Middle frontal gyrus (tissue), 1 donor: Measurements from ENCODE around the gene JAM2.
"Not testable (repeated sequence)": the region's sequence is repeated elsewhere in the genome, so short reads cannot be mapped to it uniquely, and the experiment has no call there.

ENCODE experiments used
- DNase-seq: peaks from one replicate; pipeline ENCODE4 v3.0.0-alpha.2; 2015; ENCODE audit warnings: low spot score; ENCODE audit errors: extremely low spot score

JAM2 gene, protein sequence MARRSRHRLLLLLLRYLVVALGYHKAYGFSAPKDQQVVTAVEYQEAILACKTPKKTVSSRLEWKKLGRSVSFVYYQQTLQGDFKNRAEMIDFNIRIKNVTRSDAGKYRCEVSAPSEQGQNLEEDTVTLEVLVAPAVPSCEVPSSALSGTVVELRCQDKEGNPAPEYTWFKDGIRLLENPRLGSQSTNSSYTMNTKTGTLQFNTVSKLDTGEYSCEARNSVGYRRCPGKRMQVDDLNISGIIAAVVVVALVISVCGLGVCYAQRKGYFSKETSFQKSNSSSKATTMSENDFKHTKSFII

DNA sequence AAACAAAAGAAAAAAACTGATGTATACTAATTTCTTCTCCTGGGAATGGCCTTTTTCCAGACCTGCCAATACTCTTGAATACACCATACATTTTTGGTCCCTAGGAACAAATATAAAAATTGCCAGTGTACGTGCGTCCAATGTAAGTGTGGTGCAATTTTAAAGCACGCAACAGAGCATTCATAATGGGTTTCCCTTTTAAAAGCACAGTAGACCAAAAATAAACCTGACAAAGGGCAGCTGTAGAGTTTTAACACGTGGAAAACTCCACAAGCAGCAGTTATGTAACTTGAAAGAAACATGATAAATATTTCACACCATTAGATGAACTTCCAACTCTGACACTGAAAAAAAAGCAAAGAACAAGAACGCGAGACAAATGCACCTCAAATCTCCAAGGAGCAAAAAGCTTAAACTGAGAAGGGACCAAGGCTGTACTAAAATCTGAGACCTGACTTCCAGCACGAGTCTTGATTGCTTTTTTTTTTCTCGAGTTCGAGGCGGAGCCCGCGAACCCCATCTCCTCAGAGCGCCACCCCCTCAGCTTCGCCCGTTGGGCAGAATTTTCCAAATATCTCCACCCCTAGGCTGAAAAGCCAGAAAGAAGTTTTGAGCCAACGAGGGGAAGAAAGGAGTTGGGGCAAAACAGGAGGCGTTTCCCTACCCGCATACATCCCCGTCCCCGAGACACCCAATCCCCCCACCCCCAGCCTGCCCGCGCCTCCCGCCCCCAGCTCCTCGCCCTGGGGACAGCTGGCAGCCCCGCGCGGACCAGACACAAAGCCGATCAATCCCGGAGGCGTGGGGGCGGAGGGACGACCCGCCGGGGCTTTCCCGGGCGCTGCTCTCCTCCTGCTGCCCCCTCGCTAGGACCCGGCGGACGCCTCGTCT lies at the start of gene JAM2:
TSS of gene JAM2 (plus strand) at position 599 of the 891 bp plus-strand sequence. CDS start 564 bp downstream, outside the sequence.
- no peak for DNase-seq

GRCh38 chr21:25589887-25590286 lies 49.2 kb upstream of the JAM2 start:
- no peak for DNase-seq

DNA sequence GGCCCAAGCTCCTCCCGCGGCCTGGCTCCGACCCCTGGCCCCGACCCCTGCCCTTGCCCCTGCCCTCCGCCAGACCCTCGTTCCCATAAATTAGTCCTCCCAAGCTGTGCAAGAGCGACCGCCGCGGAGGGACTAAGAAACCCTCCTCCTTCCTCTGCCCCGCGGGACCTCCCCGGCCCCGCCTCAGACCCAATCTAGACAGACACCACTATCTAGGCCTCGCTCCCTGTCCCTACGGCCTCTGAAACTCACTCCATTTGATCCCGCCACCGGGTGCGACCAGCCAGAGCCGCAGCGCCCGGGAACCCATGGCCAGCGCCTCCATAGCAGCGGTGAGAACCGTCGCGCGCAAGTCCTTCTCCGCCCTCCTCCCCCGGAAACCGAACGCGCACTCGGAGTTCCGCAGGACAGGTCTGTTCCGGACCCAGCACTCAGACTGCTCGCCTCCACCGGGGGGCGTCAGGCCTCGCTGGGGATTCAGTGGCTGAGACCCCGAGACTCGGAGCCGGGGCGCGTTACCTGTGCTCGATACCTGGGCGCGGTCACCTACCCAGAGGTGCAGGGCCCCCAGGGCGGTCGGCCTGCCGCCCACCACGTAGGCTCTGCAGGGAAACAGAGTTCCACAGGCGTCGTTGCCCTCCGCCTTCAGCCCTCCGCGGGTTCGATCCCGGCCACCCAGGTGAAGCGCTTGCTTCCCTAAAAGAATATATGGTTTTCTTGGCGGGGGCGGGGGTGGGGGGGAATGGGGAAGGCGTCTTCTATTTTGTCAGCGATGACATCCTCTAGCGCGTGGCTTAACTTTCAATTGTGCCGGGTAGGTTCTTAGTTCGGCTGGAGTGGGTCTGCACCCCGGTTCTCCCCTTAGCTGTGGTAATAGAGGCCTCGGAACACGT lies 31.7 kb upstream of the JAM2 start, which contains the start of gene MRPL39:
TSS of gene MRPL39 (minus strand) at position 331 of the 893 bp plus-strand sequence. CDS start at position 325, 6 bp downstream.
- DNase-seq: peak; percentile 43

DNA sequence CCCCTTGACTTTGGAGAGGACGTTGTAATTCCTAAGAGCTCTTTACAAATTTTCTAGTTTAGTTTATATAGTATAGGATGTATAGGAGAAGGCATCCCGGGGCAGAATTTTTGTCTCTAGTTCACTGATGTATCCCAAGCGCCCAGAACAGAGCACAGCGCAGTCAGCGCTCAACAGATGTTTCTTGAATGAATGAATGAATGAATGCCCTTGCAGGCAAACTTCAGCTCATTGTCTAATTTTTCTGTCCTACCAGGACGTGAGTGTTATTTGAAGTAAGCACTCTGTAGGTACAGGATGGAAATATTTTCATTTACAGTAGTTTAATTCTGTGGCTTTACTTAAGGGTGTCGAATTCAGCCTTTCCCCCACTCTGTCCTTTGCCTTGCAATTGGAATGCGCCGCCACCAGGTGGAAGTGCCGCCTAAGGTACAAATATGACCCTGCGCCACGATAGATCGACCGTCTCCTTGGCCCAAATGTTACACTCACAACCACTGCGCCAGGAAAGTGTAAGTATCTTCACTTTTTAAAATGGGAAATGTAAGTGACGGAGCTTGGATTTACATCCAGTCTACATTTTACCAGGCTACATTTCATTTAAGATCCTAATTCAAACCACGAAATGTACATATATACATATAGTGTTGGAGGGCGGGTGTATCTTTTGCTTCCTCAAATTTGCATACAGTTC lies 30.9 kb upstream of the JAM2 start:
- peak; percentile 82 for DNase-seq

DNA sequence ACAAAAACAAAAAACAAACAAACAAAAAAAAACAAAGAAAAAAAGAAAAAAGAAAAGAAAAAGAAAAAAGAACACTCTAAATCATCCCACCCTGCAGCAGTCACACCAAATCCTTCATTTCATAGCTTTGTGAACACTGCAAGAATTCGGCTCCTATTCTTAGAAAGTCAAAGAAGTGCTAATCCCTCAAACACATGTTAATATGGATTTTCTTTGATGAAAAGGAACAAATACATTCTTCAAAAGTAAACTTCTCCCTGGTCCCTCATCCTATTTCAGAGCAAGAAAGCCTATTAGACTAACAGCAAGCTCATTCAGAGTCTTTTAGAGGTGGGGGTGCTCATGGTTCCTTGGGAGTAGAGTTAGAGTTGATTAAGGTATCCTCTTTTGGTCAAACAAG lies 24.6 kb upstream of the JAM2 start:
- DNase-seq: no peak

DNA sequence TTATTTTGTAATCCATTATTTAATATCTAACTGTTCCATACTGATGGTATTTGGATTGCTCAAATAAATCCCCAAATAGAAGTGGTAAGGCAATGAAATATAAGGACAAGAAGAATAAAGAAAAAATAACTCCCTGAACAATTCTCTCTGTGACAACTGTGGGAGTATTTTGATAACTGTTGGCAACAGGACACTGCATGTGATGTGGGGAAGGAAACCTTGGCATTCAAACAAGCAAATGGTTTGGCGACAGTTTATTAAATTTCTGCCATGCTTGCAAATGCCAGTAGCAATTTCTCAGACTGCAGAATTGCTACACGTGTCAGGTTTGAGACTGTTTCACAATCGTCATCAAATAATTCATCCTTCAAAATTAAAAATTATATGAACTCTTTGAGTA lies 23.2 kb upstream of the JAM2 start:
- no peak for DNase-seq

GRCh38 chr21:25619198-25619597 lies 19.9 kb upstream of the JAM2 start:
- no peak for DNase-seq

GRCh38 chr21:25624511-25624910 lies 14.5 kb upstream of the JAM2 start:
- DNase-seq: no peak

- no peak for DNase-seq
These were observed 14.0 kb upstream of the JAM2 start for GRCh38 chr21:25625036-25625435.

DNA sequence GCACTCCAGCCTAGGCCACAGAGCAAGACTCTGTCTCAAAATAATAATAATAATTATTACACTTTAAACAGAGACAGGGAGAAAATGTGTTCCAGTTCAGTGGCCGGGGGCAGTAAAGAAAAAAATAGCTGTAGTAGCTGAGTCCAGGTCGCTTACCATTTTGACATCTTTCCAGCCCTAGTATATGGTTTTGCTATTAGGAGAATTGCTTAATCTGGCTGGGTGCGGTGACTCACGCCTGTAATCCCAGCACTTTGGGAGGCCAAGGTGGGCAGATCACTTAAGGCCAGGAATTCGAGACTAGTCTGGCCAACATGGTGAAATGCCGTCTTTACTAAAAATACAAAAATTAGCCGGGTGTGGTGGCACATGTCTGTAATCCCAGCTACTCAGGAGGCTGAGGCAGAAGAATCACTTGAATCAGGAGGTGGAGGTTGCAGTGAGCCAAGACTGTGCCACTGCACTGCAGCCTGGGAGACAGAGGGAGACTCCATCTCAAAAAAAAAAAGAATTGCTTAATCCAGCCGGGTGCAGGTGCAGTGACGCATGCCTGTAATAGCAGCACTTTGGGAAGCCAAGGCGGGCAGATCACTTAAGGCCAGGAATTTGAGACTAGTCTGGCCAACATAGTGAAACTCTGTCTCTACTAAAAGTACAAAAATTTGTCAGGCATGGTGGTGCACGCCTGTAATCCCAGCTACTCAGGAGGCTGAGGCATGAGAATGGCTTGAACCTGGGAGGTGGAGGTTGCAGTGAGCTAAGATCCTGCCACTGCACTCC lies 13.1 kb upstream of the JAM2 start:
- DNase-seq: not testable (repeated sequence)

DNA sequence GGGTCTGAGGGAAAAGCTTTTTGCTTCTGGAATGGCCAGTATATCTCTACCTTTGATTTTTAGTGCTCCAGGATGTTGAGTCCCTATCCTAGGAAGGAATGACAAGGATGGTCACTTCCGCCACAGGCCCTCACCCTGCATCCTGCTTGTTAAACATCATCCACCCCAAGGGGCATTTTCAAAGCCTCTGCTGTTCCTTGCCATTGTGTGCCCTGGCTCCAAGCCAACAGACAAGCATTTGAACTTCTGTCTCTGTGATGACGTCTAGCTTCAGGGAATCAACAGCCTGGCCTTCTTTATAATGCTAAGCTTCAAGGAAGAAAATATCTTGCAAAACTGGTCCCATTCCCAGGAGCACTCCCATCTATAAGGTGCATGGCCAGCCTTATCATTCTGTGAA lies 12.3 kb upstream of the JAM2 start:
- no peak for DNase-seq

GRCh38 chr21:25632296-25632695 lies 6.8 kb upstream of the JAM2 start:
- no peak for DNase-seq

DNA sequence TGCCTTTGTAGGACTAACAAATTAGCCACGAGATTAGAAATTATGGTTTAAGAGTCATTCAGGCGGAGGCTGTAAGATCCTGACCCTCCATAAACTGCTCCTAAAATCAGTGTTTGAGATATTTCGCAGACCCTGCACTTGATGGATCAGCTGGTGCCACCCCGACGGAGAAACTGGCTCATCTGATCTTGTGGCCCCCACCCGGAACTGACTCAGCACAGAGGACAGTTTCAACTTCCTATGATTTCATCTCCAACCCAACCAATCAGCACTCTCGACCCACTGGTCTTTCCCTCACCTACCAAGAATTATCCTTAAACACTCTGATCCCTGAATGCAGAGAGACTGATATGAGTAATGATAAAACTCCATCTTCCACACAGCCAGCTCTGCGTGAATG lies 3.7 kb upstream of the JAM2 start:
- DNase-seq: no peak

GRCh38 chr21:25636727-25637126 lies 2.3 kb upstream of the JAM2 start:
- no peak for DNase-seq

DNA sequence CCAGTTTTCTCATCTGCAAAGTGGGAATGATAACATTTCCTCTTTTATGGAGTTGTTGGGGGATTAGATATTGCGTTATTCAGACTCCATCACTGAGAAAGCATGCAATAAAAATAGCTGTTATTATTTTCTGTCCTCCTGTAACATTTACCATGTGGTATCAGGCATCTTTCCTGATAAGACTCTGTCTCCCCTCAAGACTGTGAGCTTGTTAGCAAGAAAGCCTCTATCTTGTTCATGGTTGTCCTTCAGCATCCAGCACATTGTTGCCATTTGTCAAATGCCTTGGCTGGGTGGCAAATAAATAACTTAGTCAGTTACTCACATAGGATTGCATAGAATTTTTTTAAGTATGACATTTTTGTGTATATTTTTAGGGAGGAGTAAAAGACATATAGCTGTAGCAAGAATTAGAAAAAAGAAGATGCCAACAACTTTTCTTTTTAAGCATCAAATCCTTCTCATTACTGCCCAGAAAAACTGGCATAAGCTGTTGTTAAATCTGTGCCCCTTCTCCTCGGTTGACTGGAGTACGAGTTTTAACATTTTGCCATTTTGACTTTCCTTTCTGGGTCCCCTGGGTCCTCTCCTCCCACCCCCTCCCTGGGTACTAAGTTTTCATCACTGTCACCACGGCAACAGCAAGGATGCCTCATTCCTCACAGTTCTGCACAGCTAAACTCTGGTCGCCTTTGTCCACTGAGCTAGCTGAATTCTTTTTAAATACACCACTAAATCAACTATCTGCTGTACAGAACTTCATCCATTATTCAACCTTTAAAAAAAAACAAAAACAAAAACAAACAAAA lies 1.0 kb upstream of the JAM2 start:
- DNase-seq: no peak

DNA sequence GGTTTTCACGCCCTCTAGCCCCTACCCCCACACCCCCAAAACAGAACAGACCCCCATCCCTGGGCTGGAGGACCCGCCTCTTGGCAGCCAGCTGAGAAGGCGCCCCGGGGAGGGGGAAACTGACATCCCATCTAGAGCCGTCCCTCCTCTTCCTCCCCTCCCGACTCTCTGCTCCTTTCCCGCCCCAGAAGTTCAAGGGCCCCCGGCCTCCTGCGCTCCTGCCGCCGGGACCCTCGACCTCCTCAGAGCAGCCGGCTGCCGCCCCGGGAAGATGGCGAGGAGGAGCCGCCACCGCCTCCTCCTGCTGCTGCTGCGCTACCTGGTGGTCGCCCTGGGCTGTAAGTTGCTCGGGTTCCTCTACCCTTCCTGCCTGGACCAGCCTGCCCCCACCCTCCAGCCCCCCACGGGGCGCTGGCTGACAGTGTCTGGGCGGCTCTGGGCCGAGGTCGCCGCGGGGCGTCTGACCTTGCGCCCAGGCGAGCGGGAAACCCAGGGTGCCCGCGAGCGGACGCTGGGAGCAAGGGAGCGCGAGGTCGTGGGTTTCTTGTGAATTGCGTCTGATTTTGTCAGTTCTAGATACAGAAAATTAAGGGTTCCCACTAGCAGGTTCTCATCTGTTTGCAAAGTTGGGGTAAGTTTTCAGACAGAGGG lies 618 bp downstream of the JAM2 start:
- DNase-seq: no peak

GRCh38 chr21:25640202-25640942 lies 1.3 kb downstream of the JAM2 start:
- no peak for DNase-seq

GRCh38 chr21:25640943-25641292 lies 1.9 kb downstream of the JAM2 start:
- no peak for DNase-seq
